Measurements from ENCODE around the gene SMAD3. TPM values are rescaled to one million over a fixed set of nuclear protein-coding genes. Genes with fewer than 3 reads are reported as not detected.
A peak's percentile ranks its signal among the peaks of the same experiment; 100 is the strongest.

Gene SMAD3
- total and polyA plus RNA-seq, 2 of the 4 experiments (the other 2 are of a cell fraction): 71.0 to 177 TPM

- H3K4me1 ChIP-seq (ENCODE audit: control insufficient read depth, insufficient read depth, low read length): peaks cover 20% of the 10 kb centered on the region
- no peak for TF ChIP-seq FOS (IDR thresholded peaks at IDR 0.05; ENCODE audit: low read depth, low read length)
- TF ChIP-seq POLR2A (IDR thresholded peaks at IDR 0.05; ENCODE audit: low read depth, low read length): no peak
- TF ChIP-seq RAD21 (IDR thresholded peaks at IDR 0.05; ENCODE audit: low read length): no peak
- no peak overlapping the region for H3K18ac ChIP-seq (ENCODE audit: low read depth, low read length)
- peak overlapping the region; percentile 60; the same call in 1 of the 2 replicates for H3K23ac ChIP-seq (ENCODE audit: low read depth, low read length)
- no TSS peak for BruUV-seq (replicated peaks)
- no peaks in the 10 kb centered on the region for H4K20me1 ChIP-seq (ENCODE audit: insufficient read depth, low read length)
- H4K5ac ChIP-seq (ENCODE audit: low read depth, low read length): no peak overlapping the region
- peaks cover 8% of the 10 kb centered on the region; the same call in 1 of the 2 replicates for H3K9me1 ChIP-seq (ENCODE audit: insufficient read depth, low read length)
- peak overlapping the region; percentile 59 for H3K14ac ChIP-seq (replicated peaks; ENCODE audit: low read depth, low read length)
- dilution Hi-C loops (cut with HindIII; ENCODE audit: low sequenced_read_pairs, unreplicated experiment) (no loop called here), intact Hi-C loops (cut with micrococcal nuclease) (no loop called here), in situ Hi-C loops (cut with MboI; ENCODE audit: low sequenced_read_pairs) (no loop called here)
- H3K27me3 ChIP-seq (ENCODE audit: control insufficient read depth, insufficient read depth, low read length): peaks cover 4% of the 10 kb centered on the region; the same call in 1 of the 2 replicates
- H4K91ac ChIP-seq (ENCODE audit: insufficient read depth, low read depth, low read length): no peak overlapping the region
- ChIA-PET CTCF (no interaction called here), POLR2A (ENCODE audit: unreplicated experiment) (no interaction called here)
- peaks cover 0 to 6% of the 10 kb centered on the region in 2 experiments; a peak in 2 of 4 replicates for H3K79me1 ChIP-seq (ENCODE audit: low read depth in 1 of 2, low read length in 2 of 2)
- H3K56ac ChIP-seq (ENCODE audit: extremely low read depth, insufficient read depth, low read length): no peak overlapping the region
- H3K27ac ChIP-seq (ENCODE audit: insufficient read depth, low read length): no peak overlapping the region
- H2AK9ac ChIP-seq (replicated peaks; ENCODE audit: low read depth, low read length, poor library complexity): peak overlapping the region; percentile 31
- DNase-seq (no peak), ATAC-seq (ENCODE audit: low read depth) (no peak)
- H3K36me3 ChIP-seq (ENCODE audit: control insufficient read depth, insufficient read depth, low read length): no peaks in the 10 kb centered on the region
- peak overlapping the region; percentile 20; the same call in 1 of the 2 replicates for H2BK20ac ChIP-seq (ENCODE audit: low read depth, low read length)
- peak overlapping the region; percentile 18; the same call in 1 of the 2 replicates for H2BK120ac ChIP-seq (ENCODE audit: low read depth, low read length)
- no peaks in the 10 kb centered on the region for H3K9me3 ChIP-seq (ENCODE audit: control insufficient read depth, insufficient read depth, low read length)
- 67% methylated on average over 1 of the region's 5 CpGs; no CpG with 5 or more reads in 1 of the 2 experiments for WGBS, 2 experiments (ENCODE audit: extremely low coverage in 2 of 2, insufficient read length in 1 of 2)
- H3K4me2 ChIP-seq (ENCODE audit: low read depth, low read length): no peak overlapping the region
- H3K4ac ChIP-seq (ENCODE audit: low read depth, low read length): peak overlapping the region; percentile 56
- no peak overlapping the region for H2BK5ac ChIP-seq (ENCODE audit: low read depth, low read length, poor library complexity, severe bottlenecking)
- peak overlapping the region; percentile 61 for H2AK5ac ChIP-seq (ENCODE audit: low read depth, low read length)
- peak overlapping the region; percentile 1 for H2AFZ ChIP-seq (replicated peaks; ENCODE audit: low read length, poor library complexity)
- H3K4me3 ChIP-seq (ENCODE audit: insufficient read depth, low read depth, low read length): no peak overlapping the region
- H3K9ac ChIP-seq (ENCODE audit: low read depth, low read length): no peak overlapping the region
- H4K8ac ChIP-seq (ENCODE audit: low read depth in 2 of 2, low read length in 2 of 2): no peak overlapping the region
- H2BK15ac ChIP-seq (ENCODE audit: low read depth, low read length): no peak overlapping the region
These were observed 35.2 kb upstream of the SMAD3 start for GRCh38 chr15:67030036-67030762.
